Measurements from ENCODE around the gene ACER2.

The ACER2 gene

DNA sequence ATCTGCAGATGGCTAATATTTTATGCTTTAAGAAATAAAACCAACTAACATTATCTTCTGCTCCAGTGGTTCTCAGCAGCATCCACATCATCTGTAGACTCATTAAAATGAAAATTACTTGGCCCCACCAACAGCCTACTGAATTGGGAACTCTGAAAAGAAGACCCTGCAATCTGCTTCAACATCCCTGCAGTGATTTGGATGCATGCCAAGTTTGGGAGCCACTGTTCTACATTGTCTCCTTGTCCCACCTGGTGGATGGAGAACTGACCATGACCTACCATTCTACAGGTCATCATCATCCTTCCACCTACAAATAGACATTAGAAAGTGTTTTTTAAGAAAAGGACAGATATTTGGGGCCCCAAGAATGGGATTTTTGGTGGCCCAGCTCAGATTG, 71.1 kb downstream of the ACER2 start:
- TF ChIP-seq, protein P1, sequence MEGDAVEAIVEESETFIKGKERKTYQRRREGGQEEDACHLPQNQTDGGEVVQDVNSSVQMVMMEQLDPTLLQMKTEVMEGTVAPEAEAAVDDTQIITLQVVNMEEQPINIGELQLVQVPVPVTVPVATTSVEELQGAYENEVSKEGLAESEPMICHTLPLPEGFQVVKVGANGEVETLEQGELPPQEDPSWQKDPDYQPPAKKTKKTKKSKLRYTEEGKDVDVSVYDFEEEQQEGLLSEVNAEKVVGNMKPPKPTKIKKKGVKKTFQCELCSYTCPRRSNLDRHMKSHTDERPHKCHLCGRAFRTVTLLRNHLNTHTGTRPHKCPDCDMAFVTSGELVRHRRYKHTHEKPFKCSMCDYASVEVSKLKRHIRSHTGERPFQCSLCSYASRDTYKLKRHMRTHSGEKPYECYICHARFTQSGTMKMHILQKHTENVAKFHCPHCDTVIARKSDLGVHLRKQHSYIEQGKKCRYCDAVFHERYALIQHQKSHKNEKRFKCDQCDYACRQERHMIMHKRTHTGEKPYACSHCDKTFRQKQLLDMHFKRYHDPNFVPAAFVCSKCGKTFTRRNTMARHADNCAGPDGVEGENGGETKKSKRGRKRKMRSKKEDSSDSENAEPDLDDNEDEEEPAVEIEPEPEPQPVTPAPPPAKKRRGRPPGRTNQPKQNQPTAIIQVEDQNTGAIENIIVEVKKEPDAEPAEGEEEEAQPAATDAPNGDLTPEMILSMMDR (conservative IDR thresholded peaks at IDR 0.05; ENCODE audit: low read depth) = no peak
- ChIA-PET CTCF (no interaction called here), POLR2A (ENCODE audit: low non-redundant PET) (no interaction called here)
- no peak overlapping the region for H3K27ac ChIP-seq
- DNase-seq (ENCODE audit: low spot score) = no peak

DNA sequence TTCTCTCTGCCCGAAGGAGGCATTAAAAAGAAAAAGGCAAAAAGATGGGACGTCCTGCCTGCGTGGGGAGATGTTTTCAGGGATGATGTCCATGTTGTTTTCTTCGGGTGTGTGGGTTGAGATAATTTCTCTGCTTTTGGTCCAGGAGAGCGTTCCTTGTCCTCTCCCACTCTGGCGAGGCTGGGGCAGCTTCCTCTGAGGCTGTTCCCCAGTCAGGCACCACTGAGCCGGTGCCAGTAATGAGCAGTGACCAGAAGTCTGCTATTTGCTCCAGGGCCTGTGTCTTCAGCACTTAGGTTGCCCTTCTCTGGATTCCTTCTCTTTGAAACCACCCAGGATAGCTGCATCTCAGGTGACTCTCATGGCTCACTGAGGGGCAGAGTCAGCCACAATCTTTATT, 71.5 kb downstream of the ACER2 start:
- DNase-seq (ENCODE audit: low spot score) = no peak
- CTCF ChIA-PET = interaction anchor here (0.6 kb wide), 1 partner anchor 875 kb away, joined by 3 read pairs; no protein-coding TSS in a partner anchor
- no peak overlapping the region for H3K27ac ChIP-seq
- POLR2A ChIA-PET (ENCODE audit: low non-redundant PET) = no interaction called here
- TF ChIP-seq, protein P1 (conservative IDR thresholded peaks at IDR 0.05; ENCODE audit: low read depth) = no peak

DNA sequence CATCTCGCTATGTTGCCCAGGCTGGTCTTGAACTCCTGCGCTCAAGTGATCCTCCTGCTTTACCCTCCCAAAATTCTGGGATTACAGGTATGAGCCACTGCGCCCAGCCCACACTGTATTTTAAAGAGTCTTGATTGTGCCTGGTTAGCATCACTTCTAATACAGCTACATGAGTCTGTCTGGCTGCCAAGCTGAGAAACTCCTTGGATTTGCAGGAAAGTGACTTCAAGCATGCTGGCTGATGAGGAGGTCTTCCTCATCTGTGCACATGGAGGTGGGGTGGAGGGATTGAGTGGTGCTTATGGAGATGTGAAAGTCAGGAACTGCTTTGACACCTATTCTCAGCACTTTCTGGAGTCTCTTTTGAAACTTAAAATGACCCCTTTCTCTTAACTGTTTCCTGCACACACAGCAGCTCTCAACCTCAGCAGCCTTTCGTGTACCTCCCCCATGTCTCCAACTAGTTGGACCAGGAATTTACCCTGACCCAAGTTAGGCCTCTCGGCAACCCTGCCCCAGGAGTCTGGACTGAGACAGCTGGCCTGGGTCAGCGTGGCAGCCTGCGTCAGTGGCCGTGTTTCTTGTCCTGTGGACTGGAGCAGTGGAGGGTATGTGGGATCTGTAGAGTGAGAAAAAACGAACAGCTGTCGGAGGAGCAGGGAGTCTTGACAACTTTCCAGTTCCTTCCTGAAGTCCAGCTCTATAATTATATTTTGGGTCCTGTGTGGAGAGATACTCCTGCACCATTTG, 72.5 kb downstream of the ACER2 start:
- POLR2A ChIA-PET (ENCODE audit: low non-redundant PET) = no interaction called here
- TF ChIP-seq, protein P1 (conservative IDR thresholded peaks at IDR 0.05; ENCODE audit: low read depth) = no peak
- no peak overlapping the region for H3K27ac ChIP-seq

DNA sequence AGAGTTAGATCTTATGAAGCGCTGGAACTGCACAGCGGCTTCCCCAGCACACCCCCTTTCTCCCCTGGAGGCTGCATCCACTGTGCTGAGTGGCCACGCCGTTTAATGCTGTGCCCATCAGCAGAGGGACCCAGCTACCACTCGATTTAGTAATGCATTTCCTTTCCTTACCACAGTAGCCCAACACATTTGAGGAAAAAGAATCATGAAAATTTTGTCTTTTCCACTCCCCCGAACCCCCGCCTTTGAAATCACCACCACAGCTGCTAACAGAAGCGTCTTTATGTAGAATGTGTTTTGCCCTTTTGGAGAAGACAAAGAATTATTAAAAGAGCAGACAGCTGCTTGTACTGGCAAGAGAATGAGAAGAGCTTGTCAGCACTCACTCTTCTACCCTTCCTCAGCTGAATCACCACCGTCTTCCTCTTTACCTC, 73.2 kb downstream of the ACER2 start:
- TF ChIP-seq, protein P1 (conservative IDR thresholded peaks at IDR 0.05; ENCODE audit: low read depth) = no peak
- no peak overlapping the region for H3K27ac ChIP-seq
- DNase-seq (ENCODE audit: low spot score) = no peak
- ChIA-PET POLR2A (ENCODE audit: low non-redundant PET) (no interaction called here), CTCF (no interaction called here)

More for the DNA sequence above, 72.5 kb downstream of the ACER2 start:
- CTCF ChIA-PET = interaction anchor here (0.6 kb wide), 1 partner anchor 874 kb away, joined by 3 read pairs; no protein-coding TSS in a partner anchor
- DNase-seq (ENCODE audit: low spot score) = no peak

DNA sequence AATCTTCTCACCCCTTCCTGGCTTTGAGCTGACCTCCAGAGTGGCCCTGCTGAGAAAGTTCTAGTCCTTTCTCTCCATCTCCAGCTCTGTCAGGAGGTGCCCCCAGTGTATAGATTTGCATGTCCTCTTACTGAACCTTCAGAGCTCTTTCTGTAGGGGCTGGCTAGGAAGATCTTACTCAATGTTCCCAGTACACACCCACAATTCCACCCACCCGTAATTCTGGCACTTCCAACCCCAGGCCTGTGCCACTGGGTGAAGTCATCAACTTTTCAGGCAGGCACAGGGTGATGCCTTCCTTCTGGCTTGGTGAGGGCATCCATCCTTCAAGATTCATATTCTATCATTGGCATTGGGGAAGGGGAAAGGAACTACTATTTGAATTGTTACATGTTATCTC, 75.9 kb downstream of the ACER2 start:
- TF ChIP-seq, protein P1 (conservative IDR thresholded peaks at IDR 0.05; ENCODE audit: low read depth) = no peak
- ChIA-PET CTCF (interaction anchor here (0.5 kb wide), 1 partner anchor 196 kb away, joined by 3 read pairs; no protein-coding TSS in a partner anchor), POLR2A (ENCODE audit: low non-redundant PET) (no interaction called here)
- H3K27ac ChIP-seq = no peak overlapping the region
- no peak for DNase-seq (ENCODE audit: low spot score)

DNA sequence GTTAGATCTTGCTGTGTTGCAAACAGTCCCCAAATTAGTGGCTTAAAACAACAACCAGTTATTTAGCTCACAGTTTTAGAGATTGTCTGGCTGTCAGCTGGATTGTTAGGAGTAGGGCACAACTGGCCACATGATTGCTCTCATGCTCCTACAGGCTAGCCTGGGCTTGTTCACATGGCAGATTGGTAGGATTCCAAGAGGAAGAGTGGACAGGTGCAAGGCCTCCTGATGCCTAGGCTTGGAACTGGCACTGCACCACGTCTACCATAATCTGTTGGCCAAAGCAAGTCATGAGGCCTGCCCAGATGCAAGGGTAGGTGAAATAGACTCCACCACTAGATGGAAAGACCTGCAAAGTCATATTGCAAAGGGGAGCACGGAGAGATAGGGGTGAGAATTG, 76.4 kb downstream of the ACER2 start:
- DNase-seq (ENCODE audit: low spot score) = no peak
- CTCF ChIA-PET = interaction anchor here (0.7 kb wide), 1 partner anchor 27 kb away, joined by 3 read pairs; no protein-coding TSS in a partner anchor
- TF ChIP-seq, protein P1 (conservative IDR thresholded peaks at IDR 0.05; ENCODE audit: low read depth) = no peak
- POLR2A ChIA-PET (ENCODE audit: low non-redundant PET) = no interaction called here
- no peak overlapping the region for H3K27ac ChIP-seq
